Measurements from ENCODE around the gene MRPL48. TPM values are rescaled to one million over a fixed set of nuclear protein-coding genes. Genes with fewer than 3 reads are reported as not detected.

The MRPL48 gene
- total RNA-seq, 1 experiment from 2014 or later = 66.8 TPM

DNA sequence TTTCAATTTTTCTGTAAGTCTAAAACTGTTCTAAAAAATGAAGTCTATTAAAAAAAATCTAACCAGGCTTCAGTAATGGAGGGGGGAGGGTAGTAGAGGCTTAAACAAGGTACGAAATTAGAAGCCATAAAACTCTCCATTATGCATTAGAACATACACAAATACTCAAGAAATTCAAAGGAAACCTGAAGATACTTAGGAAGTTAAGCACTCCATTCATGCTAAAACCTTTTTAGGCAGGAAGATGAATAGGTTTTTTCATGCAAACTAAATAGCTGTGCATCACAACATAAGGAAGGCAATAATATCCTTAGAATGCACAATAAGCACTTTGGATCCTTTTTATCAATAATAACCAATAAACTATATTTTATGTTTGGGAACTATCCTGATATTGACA lies 29.2 kb upstream of the MRPL48 start:
- ChIA-PET CTCF (no interaction called here), POLR2A (interaction anchor here (2.2 kb wide), 1 partner anchor 21 kb away, joined by 5 read pairs; no protein-coding TSS in a partner anchor), RAD21 (ENCODE audit: low non-redundant PET in 1 of 2, low total read pairs in 2 of 2, uncharacterized antibody in 2 of 2, unreplicated experiment in 2 of 2) (no interaction called here)
- H3K27ac ChIP-seq (ENCODE audit: low read depth, low read length) = no peak overlapping the region
- no peak overlapping the region for H3K9ac ChIP-seq (ENCODE audit: low read length)
- peak overlapping the region in 1 of 2 experiments; percentile 86; a peak in 1 of 4 replicates for H3K4me3 ChIP-seq (replicated peaks in 1 of 2; ENCODE audit: low read depth in 1 of 2, low read length in 2 of 2)
- H2AFZ ChIP-seq (ENCODE audit: low read depth, low read length, poor library complexity, severe bottlenecking) = no peak overlapping the region
- H3K36me3 ChIP-seq (ENCODE audit: control insufficient read depth in 1 of 2, insufficient read depth in 2 of 2, low read length in 2 of 2) = no peaks in the 10 kb centered on the region
- DNase-seq (ENCODE audit: low read depth, low spot score) (no peak), ATAC-seq (no peak)
- H3K79me2 ChIP-seq (ENCODE audit: insufficient read depth, low read length) = peaks cover 65% of the 10 kb centered on the region
- H3K4me1 ChIP-seq (ENCODE audit: control insufficient read depth in 1 of 2, insufficient read depth in 2 of 2, low read length in 2 of 2) = peaks cover 10 to 21% of the 10 kb centered on the region in 2 experiments; a peak in 3 of 4 replicates
- peak overlapping the region; percentile 96; the same call in 1 of the 2 replicates for H3K4me2 ChIP-seq (ENCODE audit: low read length)
- intact Hi-C loops (cut with micrococcal nuclease) = no loop called here
- BruUV-seq (replicated peaks) = no TSS peak
- TF ChIP-seq EZH2phosphoT487 (IDR thresholded peaks at IDR 0.05; ENCODE audit: borderline replicate concordance) (no peak), EZH2 (IDR thresholded peaks at IDR 0.05) (no peak), SRF (IDR thresholded peaks at IDR 0.05; ENCODE audit: low read depth) (no peak), SIN3A (IDR thresholded peaks at IDR 0.05; ENCODE audit: low read depth) (no peak), EGR1 (IDR thresholded peaks at IDR 0.05; ENCODE audit: low read depth) (no peak)
- TF ChIP-seq, protein P1, sequence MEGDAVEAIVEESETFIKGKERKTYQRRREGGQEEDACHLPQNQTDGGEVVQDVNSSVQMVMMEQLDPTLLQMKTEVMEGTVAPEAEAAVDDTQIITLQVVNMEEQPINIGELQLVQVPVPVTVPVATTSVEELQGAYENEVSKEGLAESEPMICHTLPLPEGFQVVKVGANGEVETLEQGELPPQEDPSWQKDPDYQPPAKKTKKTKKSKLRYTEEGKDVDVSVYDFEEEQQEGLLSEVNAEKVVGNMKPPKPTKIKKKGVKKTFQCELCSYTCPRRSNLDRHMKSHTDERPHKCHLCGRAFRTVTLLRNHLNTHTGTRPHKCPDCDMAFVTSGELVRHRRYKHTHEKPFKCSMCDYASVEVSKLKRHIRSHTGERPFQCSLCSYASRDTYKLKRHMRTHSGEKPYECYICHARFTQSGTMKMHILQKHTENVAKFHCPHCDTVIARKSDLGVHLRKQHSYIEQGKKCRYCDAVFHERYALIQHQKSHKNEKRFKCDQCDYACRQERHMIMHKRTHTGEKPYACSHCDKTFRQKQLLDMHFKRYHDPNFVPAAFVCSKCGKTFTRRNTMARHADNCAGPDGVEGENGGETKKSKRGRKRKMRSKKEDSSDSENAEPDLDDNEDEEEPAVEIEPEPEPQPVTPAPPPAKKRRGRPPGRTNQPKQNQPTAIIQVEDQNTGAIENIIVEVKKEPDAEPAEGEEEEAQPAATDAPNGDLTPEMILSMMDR (IDR thresholded peaks at IDR 0.05 in 2 of 3, conservative IDR thresholded peaks at IDR 0.05 in 1 of 3; ENCODE audit: borderline replicate concordance in 1 of 3, insufficient read depth in 1 of 3, low read depth in 2 of 3, low read length in 2 of 3) = no peak
- H3K27me3 ChIP-seq (ENCODE audit: insufficient read depth, low read length) = no peaks in the 10 kb centered on the region
- no peaks in the 10 kb centered on the region for H3K9me3 ChIP-seq (ENCODE audit: control insufficient read depth in 1 of 2, insufficient read depth in 1 of 2, low read depth in 1 of 2, low read length in 2 of 2)
- no peaks in the 10 kb centered on the region for H3K9me2 ChIP-seq (ENCODE audit: insufficient read depth)
- peaks cover 16% of the 10 kb centered on the region; the same call in 1 of the 2 replicates for H4K20me1 ChIP-seq (ENCODE audit: insufficient read depth)

DNA sequence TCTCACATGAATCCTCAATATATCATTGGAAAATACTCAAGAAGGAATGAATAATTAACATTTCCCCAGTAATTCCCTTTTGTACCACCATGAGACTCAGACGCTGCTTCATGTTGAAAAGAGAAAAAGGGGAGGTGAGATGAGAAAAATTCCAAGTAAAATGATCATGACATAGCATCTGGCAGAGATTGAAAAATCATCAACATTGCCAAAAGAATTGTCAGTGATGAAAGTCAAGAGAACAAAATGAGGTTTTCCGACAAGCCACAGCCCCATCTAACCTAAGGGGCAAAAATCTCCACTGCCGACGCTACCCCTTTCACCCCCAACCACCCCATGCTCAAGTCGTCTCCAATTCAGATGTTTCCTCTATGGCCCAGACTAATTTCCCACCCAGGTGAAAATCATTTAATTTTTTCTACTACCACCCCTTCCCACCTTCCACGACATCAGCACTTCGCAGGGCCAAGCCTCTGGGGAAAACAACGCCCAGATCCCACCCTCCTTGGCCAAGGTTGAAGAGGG lies 28.0 kb upstream of the MRPL48 start:
- Histone ChIP-seq H3K4me1 (ENCODE audit: control insufficient read depth in 1 of 2, insufficient read depth in 2 of 2, low read length in 2 of 2) (peaks cover 10 to 21% of the 10 kb centered on the region in 2 experiments; a peak in 3 of 4 replicates), H3K9me3 (ENCODE audit: control insufficient read depth in 1 of 2, insufficient read depth in 1 of 2, low read depth in 1 of 2, low read length in 2 of 2) (no peaks in the 10 kb centered on the region), H2AFZ (ENCODE audit: low read depth, low read length, poor library complexity, severe bottlenecking) (no peak overlapping the region), H3K79me2 (ENCODE audit: insufficient read depth, low read length) (peaks cover 54% of the 10 kb centered on the region), H3K9ac (ENCODE audit: low read length) (peak overlapping the region; percentile 85), H3K27ac (ENCODE audit: low read depth, low read length) (peak overlapping the region; percentile 92), H3K9me2 (ENCODE audit: insufficient read depth) (no peaks in the 10 kb centered on the region), H3K4me2 (ENCODE audit: low read length) (peak overlapping the region; percentile 96), H4K20me1 (ENCODE audit: insufficient read depth) (peaks cover 16% of the 10 kb centered on the region; the same call in 1 of the 2 replicates), H3K36me3 (ENCODE audit: control insufficient read depth in 1 of 2, insufficient read depth in 2 of 2, low read length in 2 of 2) (no peaks in the 10 kb centered on the region), H3K27me3 (ENCODE audit: insufficient read depth, low read length) (no peaks in the 10 kb centered on the region), H3K4me3 (replicated peaks in 1 of 2; ENCODE audit: low read depth in 1 of 2, low read length in 2 of 2) (peak overlapping the region; percentile 86 to 94)
- ATAC-seq = peak; percentile 0; the same call in 1 of the 2 replicates
- ChIA-PET RAD21 (ENCODE audit: low non-redundant PET in 1 of 2, low total read pairs in 2 of 2, uncharacterized antibody in 2 of 2, unreplicated experiment in 2 of 2) (no interaction called here), POLR2A (interaction anchor here (2.2 kb wide), 1 partner anchor 20 kb away, joined by 57 read pairs; no protein-coding TSS in a partner anchor), CTCF (interaction anchor here (2.0 kb wide), 1 partner anchor 172 kb away, joined by 7 read pairs; no protein-coding TSS in a partner anchor)
- intact Hi-C loops (cut with micrococcal nuclease) = no loop called here
- DNase-seq (ENCODE audit: low read depth, low spot score) = no peak
- no TSS peak for BruUV-seq (replicated peaks)
- TF ChIP-seq FOSL1 (IDR thresholded peaks at IDR 0.05; ENCODE audit: low read depth) = no peak
- TF ChIP-seq, protein P1 (IDR thresholded peaks at IDR 0.05 in 2 of 3, conservative IDR thresholded peaks at IDR 0.05 in 1 of 3; ENCODE audit: borderline replicate concordance in 1 of 3, insufficient read depth in 1 of 3, low read depth in 2 of 3, low read length in 2 of 3) = peak in 1 of 3 experiments; percentile 36; a peak in 2 of 6 replicates
